Measurements from ENCODE around the gene TBXA2R. TPM values are rescaled to one million over a fixed set of nuclear protein-coding genes. Genes with fewer than 3 reads are reported as not detected.
"Not testable (repeated sequence)": the region's sequence is repeated elsewhere in the genome, so short reads cannot be mapped to it uniquely, and the experiment has no call there.

Gene TBXA2R
- total and polyA plus RNA-seq, 12 donors = 1.6 to 4.0 (median 3.0) TPM

GRCh38 chr19:3581792-3582191 lies 24.9 kb downstream of the TBXA2R start:
- H3K27ac ChIP-seq, H3K36me3 ChIP-seq, H3K4me3 ChIP-seq, H3K9me3 ChIP-seq, ATAC-seq, DNase-seq: not testable (repeated sequence)
- WGBS, 2 donors = 86 to 87% methylated on average over 4 of the region's 4 CpGs
- Histone ChIP-seq H3K4me1 (peaks cover under 1 to 16% (median 8%) of the 10 kb centered on the region in 9 donors), H3K27me3 (peaks cover 11 to 32% (median 21%) of the 10 kb centered on the region in 7 donors)
- intact Hi-C loops (cut with DNase I) = loop anchor here in 1 of 10 donors (5.0 kb wide), 1 partner anchor 36 kb away; no protein-coding TSS in a partner anchor

GRCh38 chr19:3580156-3580934 lies 26.3 kb downstream of the TBXA2R start:
- no peak for TF ChIP-seq CTCF (IDR thresholded peaks at IDR 0.05)
- peak in 1 of 8 donors; percentile 34 for ATAC-seq
- WGBS, 2 donors = 56 to 59% methylated on average over 11 of the region's 11 CpGs
- Histone ChIP-seq H3K4me3 (no peak overlapping the region), H3K36me3 (peaks cover 0 to 6% (median 0%) of the 10 kb centered on the region in 9 donors), H3K4me1 (peaks cover 4 to 21% (median 11%) of the 10 kb centered on the region in 9 donors), H3K27ac (peak overlapping the region in 2 of 10 donors; percentile 2 to 6), H3K27me3 (peaks cover 4 to 17% (median 13%) of the 10 kb centered on the region in 7 donors), H3K9me3 (no peaks in the 10 kb centered on the region)
- intact Hi-C loops (cut with DNase I) = loop anchor here in 1 of 10 donors (5.0 kb wide), 1 partner anchor 37 kb away; no protein-coding TSS in a partner anchor
- DNase-seq = no peak

GRCh38 chr19:3578390-3578789 lies 28.3 kb downstream of the TBXA2R start:
- TF ChIP-seq CTCF (IDR thresholded peaks at IDR 0.05) = no peak
- no peaks in the 10 kb centered on the region for H3K9me3 ChIP-seq
- no peak overlapping the region for H3K4me3 ChIP-seq
- H3K4me1 ChIP-seq = peaks cover 9 to 30% (median 18%) of the 10 kb centered on the region in 9 donors
- 87 to 91% methylated on average over 15 to 17 of the region's 17 CpGs for WGBS, 2 donors
- no peaks in the 10 kb centered on the region for H3K27me3 ChIP-seq
- no peak overlapping the region for H3K27ac ChIP-seq
- intact Hi-C loops (cut with DNase I) = loop anchor here in 3 of 10 donors (5.0 to 10.0 kb wide), 2 partner anchors 34 to 46 kb away; partner anchors contain the start of gene CACTIN (in 1 of the 3)
- DNase-seq = no peak
- peaks cover 0 to 13% (median 0%) of the 10 kb centered on the region in 9 donors for H3K36me3 ChIP-seq
- no peak for ATAC-seq

GRCh38 chr19:3577723-3578344 lies 28.8 kb downstream of the TBXA2R start:
- Histone ChIP-seq H3K36me3 (peaks cover 0 to 13% (median 0%) of the 10 kb centered on the region in 9 donors), H3K4me3 (no peak overlapping the region), H3K9me3 (no peaks in the 10 kb centered on the region), H3K27me3 (no peaks in the 10 kb centered on the region), H3K27ac (no peak overlapping the region), H3K4me1 (peaks cover 10 to 34% (median 21%) of the 10 kb centered on the region in 9 donors)
- DNase-seq (no peak), ATAC-seq (no peak)
- intact Hi-C loops (cut with DNase I) = loop anchor here in 3 of 10 donors (5.0 to 10.0 kb wide), 2 partner anchors 34 to 47 kb away; partner anchors contain the start of gene CACTIN (in 1 of the 3)
- WGBS, 2 donors = 85 to 89% methylated on average over 60 of the region's 60 CpGs
- TF ChIP-seq CTCF (IDR thresholded peaks at IDR 0.05) = no peak

All from heart right ventricle (tissue), 16 donors.